GM12864 (cell line): Measurements from ENCODE around the gene GRM7.

Source experiments
- DNase-seq: peaks from one replicate; pipeline ENCODE4 v3.0.0-alpha.2; 2011; ENCODE audit warnings: low read depth
- H3K4me3 ChIP-seq: 2 replicates; pipeline ENCODE4 v1.5.1; 2011; ENCODE audit warnings: mild to moderate bottlenecking, low read depth, low read length, control low read depth
- TF ChIP-seq, protein P1 (sequence below): IDR thresholded peaks from 2 replicates; pipeline ENCODE4 v1.5.1; 2011; ENCODE audit warnings: low read depth, mild to moderate bottlenecking, moderate library complexity, low read length, control low read depth, inconsistent platforms; ENCODE audit errors: missing control alignments

The GRM7 gene

DNA sequence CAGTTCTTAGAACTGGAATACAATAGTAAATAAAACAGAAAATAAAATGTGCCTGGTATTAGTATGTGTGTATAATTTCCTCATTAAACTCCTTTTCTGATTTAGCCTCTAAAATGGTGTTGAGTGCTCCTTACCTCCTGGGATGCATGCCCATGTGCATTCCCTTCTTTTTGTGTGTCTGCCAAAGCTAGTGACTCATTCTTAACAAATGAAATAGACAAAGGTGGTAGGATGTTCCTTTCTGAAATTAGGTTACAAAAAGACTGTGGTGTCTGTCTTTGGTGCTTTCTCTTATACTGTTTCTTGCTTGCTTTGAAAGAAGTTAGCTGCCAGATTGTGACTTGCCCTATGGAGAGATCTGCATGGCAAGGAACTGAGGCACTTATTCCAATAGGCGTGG is 623.7 kb downstream of the GRM7 start:
- no peak for DNase-seq
- TF ChIP-seq, protein P1, sequence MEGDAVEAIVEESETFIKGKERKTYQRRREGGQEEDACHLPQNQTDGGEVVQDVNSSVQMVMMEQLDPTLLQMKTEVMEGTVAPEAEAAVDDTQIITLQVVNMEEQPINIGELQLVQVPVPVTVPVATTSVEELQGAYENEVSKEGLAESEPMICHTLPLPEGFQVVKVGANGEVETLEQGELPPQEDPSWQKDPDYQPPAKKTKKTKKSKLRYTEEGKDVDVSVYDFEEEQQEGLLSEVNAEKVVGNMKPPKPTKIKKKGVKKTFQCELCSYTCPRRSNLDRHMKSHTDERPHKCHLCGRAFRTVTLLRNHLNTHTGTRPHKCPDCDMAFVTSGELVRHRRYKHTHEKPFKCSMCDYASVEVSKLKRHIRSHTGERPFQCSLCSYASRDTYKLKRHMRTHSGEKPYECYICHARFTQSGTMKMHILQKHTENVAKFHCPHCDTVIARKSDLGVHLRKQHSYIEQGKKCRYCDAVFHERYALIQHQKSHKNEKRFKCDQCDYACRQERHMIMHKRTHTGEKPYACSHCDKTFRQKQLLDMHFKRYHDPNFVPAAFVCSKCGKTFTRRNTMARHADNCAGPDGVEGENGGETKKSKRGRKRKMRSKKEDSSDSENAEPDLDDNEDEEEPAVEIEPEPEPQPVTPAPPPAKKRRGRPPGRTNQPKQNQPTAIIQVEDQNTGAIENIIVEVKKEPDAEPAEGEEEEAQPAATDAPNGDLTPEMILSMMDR: no peak
- no peak overlapping the region for H3K4me3 ChIP-seq

DNA sequence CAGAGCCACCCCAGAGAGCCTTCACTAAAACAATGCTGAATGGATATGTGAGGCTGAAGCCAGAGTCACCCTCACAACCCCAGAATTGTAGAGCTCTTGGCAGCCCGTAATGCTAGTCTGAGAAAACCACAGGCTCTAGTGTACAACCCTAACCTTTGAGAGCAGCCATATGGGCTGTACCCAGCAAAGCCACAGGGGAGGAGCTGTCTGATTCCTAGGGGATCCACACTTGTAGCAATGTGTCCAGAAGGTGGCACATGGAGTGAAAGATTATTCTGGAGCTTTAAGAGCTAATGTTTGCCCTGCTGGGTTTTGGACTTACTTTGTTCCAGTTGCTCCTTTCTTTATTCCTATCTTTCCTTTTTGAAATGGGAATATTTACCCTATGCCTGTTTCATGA is 626.8 kb downstream of the GRM7 start:
- TF ChIP-seq, protein P1: no peak
- H3K4me3 ChIP-seq: no peak overlapping the region
- no peak for DNase-seq

DNA sequence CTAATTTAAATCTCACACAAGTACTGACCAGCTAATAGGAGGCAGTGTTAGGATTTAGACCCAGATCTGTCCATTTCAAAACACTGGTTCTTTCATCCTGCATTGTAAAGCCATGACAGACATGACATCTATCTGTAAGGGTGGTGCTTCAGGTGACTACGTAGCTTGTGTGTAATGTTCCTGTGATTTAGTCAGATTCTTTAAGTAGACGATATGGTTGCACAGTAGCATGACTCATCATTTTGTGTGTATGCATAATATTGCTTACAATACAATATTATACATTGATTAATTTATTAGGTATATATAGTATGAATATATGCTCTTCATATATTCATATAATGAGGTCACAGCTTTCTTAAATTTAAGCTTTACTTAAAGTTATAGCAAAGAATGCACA is 628.5 kb downstream of the GRM7 start:
- no peak overlapping the region for H3K4me3 ChIP-seq
- TF ChIP-seq, protein P1: no peak
- no peak for DNase-seq

DNA sequence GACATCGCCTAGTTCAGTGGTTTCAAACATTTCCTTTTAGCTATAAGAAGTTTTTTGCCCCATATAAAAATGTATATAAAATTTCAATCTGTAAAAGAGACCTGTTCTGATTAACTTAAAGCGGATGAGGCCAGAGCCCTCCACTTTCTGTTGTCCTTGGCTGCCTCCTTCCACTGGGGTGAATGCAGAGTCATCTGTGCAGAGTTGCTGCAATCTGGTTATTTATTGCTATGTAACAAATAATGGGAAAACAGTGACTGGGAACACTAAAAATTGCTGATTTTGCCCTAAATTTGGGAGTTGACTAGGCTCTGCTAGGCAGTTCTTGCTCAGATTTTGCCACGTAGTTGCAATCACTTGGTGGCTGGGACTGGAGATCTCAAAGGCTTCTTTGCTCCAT is 637.8 kb downstream of the GRM7 start:
- no peak overlapping the region for H3K4me3 ChIP-seq
- TF ChIP-seq, protein P1: no peak
- DNase-seq: no peak

DNA sequence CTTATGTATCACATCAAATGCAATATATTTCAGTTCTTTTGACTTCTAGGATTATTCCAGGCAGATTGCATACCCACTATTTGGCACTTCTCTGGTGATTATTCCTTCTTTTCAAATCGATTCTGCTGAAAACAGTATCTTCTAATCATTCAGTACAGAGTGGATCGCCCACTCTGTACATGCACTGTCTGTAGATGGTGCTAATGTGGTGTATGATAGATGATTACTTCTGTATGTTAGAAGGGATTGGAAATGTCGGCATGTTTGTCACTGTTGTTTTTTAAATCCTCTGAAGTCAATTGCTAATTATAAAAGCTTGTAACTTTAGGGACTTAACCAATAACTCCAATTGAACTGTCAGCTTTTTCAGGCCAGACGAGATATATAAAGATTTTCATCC is 642.5 kb downstream of the GRM7 start:
- TF ChIP-seq, protein P1: no peak
- DNase-seq: no peak
- H3K4me3 ChIP-seq: no peak overlapping the region

DNA sequence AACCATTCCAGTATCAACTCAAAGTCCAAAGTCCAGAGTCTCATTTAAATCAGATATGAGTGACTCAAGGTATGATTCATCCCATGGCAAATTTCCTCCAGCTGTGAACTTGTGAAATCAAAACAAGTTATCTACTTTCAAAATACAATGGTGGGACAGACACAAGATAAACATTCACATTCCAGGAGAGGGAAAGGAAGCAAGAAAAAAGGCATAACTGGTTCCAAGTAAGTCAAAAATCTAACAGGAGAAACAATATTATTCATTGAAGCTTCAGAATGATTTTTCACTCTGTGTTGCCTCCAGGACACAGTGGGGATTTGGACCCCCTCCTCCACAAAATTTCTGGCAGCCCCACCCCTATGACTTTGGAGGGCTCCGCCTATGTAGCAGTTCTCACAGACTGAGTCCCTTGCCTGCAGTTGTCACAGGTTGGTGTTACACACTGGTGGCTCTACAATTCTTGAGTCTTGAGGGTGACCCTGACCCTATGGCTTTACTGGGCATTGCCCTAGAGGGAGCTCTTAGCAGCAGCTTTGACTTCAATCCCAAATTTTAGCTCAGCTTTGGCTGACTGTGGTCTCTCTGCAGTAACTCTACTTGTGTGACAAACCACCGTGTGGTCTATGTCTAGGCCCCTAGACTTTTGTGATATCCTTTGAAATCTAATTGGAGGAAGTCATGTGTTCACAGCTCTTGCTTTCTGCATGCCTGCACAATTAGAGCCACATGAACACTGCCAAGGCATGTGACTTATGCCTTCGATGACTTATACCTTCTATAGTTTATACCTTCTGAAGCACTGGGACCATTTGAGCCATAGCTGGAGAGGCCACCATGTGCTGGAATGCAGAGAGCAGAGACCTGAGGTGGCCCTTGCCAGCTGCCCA is 644.2 kb downstream of the GRM7 start:
- TF ChIP-seq, protein P1: no peak
- DNase-seq: no peak

More for the DNA sequence above, 644.2 kb downstream of the GRM7 start:
- no peak overlapping the region for H3K4me3 ChIP-seq
